Renal pelvis (tissue), 4 donors: Measurements from ENCODE around the gene C1QB. TPM values are rescaled to one million over a fixed set of nuclear protein-coding genes. Genes with fewer than 3 reads are reported as not detected.
"Not testable (repeated sequence)": the region's sequence is repeated elsewhere in the genome, so short reads cannot be mapped to it uniquely, and the experiment has no call there.

Source experiments
- DNase-seq: peaks from one replicate; pipeline ENCODE4 v3.0.0-alpha.2; 2013
- polyA plus RNA-seq, 3 donors: library from polyadenylated mRNA; unstranded; fragments of 120-200 nt; gene quantifications; one replicate each; pipeline ENCODE4 v1.2.1, GENCODE V29; 2013; ENCODE audit not compliant: insufficient read length in 3 of 3

Gene C1QB
- polyA plus RNA-seq, 3 donors: 7.4 to 10.4 (median 8.3) TPM

DNA sequence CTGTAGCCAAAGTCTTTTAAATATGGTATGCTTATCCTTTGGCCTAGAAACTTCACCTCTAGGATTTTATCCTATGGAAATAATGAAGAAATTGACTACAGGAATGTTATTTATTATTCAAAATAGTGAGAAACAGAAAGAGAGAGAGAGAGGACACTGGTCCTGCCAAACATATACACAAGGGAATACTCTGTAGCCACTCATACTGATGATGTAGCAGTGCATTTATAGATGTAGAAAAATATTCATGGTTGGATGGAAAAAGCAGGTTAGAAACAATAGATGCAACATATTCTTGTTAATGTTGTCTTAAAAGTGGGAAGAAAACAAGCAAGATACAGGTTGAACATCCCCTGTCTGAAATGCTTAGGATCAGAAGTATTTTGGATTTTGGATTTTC, 35.4 kb downstream of the C1QB start:
- no peak for DNase-seq

DNA sequence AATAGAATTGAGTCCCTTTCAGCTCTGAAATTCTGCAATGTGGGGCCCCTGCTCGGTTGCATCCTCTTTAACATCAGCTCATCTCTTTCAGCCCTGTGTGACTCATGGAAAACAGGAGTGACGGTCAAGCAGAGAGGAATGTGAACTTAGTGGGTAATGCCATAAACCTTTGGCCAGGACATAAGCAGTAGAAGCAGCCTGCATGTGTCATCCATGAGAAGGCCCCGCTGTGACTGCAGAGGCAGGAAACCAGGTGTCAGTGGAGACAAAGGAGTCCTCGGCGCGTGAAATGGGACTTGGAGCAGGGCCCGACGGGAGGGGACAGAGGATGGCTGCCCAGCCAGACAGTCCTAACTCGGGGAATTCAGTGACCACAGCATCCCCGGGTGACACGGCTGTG, 36.5 kb downstream of the C1QB start:
- peak; percentile 83 for DNase-seq

DNA sequence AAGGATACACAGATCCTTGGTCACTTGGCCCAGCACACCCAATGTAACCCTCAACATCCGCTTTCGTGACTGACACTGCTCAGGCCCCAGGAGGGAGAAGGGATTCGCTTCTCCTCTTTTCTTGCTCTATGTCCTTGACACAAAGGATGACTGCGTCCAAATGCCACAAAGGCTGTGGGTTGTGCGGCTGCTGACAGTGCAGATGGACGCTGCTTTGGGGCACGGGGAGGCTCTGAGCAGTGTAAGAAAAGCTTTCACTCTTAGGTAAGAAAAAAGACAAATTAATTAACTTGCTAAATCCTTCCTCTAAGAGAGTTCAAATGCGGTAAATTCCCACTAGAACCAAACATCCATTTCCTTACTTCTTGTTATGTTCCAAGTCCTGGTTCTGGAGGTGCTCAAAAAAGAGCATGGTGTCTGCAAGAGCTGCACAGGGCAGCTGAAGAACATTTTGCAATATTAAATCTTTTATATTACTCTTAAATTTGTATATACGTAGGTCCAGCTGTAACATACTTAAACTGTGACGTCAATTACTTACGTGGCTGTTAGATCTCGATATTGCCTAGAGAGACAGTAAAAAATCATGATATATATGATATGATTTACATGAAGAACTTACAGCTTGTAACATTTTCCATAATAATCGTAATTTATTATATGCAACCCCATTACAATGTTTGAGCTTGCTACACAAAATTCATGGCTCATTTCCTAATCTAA, 38.2 kb downstream of the C1QB start:
- no peak for DNase-seq

DNA sequence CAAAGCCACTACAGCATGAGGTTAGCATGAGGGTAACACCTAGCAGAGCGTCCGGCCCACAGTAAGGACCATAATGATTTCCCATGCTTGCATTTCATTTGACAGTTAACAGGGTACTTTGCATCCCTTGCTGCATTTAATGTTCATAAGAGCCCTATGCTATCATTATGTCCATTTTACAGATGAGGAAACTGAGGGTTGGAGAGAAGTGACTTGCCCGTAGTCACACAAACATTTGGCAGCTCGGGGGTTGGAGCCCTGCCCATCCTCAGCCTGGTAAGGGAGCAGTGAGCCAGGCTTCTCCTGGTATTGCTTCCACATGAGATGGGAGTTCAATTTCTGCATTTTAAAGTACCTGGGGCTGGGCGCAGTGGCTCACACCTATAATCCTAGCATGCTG, 41.1 kb downstream of the C1QB start:
- DNase-seq: no peak

DNA sequence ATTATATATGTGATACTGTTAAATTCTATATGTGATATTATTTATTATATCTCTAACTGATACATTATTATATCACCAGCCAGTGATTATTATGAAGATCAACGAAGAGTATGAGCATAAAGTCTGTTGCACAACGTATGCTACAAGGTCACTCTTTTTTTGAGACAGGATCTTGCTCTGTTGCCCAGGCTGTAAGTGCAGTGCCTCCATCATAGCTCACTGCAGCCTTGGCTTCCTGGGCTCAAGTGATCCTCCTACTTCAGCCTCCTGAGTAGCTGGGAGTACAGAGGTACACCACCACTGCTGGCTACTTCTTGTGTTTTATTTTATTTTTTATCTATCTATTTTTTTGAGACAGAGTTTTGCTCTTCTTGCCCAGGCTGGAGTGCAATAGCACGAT, 43.6 kb downstream of the C1QB start:
- DNase-seq: no peak

DNA sequence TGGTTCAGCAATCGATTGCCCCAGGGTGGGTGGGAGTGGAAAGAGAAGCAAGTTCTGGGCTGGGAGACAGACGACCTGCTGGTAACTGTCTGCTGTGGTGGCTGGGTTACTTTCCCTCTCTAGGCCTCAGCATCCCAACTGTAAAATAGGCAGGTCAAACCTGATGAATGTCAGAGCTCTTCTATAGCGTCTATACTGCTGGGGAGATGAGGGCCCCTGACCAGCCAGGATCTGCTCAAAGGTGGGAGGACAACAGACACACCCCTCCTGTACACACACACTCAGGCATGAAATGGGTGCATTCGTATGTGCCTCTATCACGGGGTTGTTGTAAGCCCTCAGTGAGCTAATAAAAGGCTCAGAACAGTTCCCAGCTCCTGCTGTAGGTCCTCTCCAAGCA, 44.9 kb downstream of the C1QB start:
- DNase-seq: no peak

DNA sequence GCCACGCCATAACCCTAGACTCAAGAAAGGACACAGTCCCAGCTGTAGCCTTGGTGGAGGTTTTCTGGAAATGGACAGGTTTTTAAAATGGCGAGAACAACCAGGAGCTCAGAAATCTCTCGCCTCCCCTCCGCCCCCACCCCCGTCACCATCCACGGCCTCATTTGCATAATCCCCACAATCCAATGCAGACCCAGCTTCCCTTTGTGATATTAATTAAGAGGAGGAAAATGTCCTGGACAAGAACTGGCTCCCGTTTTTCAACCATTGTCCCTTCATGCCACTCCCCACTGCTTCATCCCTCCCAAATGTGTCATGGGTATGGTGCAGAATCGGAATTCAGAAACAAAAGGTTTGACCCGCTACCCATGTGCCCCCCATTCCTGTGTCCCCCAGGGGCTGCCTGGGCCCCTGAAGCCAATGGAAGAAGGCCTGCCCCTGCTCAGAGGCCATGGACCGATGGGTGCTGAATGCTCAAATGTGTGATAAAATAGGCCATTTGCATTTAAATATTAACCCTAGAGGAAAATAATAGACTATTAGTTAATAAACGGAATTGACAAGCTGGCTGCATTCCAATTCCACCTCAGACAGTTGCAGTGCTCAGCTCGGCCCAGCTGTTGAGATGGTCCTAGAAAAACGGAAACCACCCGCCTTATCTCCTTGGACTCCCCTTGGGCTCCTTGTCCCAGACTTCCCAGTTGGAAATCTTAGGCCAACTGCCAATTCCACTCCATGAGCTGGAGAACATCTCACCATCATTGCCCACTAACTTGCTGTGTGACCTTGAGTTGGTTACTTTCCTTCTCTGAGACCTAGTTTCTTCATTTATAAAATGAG, 46.9 kb downstream of the C1QB start:
- no peak for DNase-seq

DNA sequence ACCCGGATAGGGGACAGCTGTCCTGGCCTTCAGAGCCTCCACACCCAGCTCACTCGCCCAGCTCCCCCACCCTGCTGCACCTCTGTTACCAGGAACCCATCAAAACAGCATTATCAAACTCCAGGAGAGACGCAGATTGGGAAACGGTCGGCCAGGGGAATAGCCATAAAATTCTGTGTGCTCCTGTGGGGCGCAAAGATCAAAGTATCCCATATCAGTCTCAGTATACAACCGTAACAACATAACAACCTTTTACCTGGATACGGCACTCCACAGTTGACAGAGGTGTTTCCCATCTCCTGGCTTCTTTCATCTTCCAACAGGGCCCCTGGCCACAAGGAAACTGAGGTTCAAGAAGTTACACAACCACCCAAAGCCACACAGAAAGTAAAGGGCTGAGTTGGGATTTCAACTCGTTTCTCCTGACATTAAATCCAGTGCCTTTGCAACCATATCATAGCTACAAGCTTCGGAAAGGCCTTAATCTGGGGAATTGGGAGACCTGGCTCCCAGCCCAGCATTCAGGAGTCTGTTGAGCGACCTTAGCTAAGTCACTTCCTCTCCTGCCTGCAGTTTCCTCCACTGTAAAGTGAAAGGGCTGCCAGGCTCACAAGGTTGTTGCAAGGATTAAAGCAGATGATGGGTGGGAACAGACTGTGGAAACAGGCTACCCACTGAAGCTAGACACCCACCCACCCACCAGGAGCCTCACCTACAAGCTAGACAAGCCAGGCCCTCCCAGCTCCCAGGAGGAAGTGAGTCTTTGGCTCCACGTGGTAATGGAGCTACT, 49.5 kb downstream of the C1QB start:
- no peak for DNase-seq

DNA sequence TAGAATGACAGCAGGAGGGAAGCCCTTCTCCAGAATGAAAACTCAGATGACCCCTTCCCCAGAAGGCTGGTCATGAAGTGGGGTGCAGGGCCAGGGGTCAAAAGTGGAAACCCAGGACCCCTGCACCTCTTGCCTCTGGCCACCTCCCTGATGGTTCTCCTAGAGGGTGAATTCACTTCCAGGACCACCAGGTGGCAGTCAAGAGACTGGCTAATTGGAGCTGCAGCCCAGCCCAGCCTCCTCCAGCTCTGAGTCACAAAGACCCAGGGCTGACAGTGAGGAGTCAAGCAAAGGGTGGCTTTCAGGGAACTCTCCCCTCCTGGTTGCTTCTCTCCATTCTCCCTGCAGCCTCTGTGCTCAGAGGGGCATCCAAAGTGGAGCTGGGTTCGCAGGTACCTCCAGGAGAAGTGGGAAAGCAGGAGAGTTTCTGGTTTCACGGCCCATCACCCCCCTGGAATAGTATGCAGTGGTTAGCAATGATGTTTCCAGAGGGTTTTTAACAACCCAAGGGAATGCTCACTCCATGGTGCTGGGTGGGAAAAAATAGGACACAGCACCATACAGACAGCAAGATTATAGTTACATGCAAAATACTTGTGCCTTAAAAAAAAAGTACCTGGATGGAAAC, 51.5 kb downstream of the C1QB start:
- peak; percentile 78 for DNase-seq

DNA sequence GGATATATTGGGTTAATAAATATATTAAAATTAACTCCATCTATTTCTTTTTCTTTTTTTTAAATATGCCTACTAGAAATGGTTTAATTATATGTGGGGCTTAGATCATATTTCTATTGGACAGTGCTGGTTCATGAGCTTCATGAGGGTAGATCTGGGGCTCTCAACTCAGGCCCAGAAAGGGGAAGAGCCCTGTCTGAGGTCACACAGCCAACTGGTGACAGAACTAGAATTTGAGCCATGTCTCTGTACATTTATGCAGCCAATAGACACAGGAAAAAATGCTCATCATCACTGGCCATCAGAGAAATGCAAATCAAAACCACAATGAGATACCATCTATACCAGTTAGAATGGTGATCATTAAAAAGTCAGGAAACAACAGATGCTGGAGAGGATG, 52.5 kb downstream of the C1QB start:
- DNase-seq: no peak

DNA sequence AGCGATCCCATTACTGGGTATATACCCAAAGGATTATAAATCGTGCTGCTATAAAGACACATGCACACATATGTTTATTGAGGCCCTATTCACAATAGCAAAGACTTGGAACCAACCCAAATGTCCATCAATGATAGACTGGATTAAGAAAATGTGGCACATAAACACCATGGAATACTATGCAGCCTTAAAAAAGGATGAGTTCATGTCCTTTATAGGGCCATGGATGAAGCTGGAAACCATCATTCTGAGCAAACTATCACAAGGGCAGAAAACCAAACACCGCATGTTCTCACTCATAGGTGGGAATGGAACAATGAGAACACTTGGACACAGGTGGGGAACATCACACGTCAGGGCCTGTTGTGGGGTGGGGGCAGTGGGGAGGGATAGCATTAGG, 53.1 kb downstream of the C1QB start:
- not testable (repeated sequence) for DNase-seq

DNA sequence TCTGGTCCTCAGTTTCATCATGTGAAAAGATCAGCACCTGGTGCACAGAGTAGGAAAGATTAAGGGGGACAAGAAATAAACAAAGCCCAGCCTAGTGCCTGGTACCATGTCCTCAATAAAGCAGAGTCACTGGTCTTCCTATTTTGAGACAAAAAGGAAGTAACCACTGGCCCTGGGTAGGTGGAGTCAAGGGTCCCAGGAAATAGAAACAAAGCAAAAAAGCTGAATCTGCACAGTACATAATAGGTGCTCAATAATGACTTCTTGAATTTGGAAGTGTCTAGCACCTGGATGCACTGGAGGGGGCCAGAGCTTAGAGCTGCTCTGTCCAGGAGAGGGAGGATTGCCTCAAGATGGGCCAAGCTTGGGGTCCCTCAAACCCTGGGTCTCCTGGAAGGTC, 55.7 kb downstream of the C1QB start:
- DNase-seq: no peak

DNA sequence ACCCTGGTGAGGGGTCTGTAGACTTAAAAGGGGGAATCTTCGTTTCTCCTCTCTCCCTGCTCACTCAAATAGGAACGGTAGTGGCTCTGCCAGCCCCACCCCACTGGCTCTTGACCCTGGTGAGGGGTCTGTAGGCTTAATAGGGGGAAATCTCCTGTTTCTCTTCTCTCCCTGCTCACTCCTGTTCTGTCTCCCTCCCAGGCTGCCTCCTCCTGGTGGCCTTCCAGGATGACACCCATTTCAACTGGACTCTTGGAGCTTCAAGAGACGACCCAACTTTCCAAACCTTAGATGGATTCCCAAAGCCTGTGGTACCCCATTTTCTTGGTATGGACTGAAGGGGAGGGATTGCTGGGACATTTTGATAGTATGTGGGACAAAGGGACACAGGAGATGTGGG, 56.2 kb downstream of the C1QB start:
- DNase-seq: no peak

DNA sequence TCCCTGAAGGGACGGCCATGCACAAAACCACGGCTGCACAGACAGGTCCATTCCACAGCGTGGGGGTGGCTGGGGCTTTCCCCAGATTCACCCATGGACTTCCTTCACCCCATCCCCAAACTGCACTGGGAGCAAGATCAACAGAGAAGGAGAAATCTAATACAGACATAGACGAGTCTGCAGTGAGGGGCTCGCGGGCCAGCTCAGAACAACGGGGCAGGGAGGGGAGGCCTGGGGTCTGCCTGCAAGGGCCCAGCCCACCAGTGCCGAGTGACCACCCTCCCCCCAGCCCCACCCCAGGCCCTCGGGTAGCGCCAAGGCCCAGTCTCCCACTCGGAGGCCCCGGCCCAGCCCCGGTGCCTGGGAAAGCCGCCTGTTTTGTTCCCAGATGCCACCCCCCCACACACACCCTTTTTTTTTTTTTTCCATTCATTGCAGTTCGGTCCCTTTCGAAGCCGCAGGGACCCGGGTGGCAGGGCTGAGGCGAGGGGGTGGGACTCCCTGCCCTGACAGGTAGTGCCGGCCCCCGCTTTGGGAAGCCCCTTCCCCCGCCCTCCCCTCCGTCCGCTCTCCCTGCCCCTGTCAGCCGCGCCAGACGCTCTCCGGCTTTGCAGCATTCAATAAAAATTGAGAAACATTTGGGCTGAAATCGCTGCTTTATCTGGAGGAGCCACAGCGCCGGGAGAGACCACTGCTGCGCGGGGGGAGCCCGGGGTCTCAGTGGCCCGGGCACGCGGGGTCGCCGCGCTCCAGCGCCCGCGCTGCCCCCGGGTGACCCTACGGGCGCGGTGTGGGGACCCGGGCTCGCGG, 57.1 kb downstream of the C1QB start:
- DNase-seq: peak; percentile 58

DNA sequence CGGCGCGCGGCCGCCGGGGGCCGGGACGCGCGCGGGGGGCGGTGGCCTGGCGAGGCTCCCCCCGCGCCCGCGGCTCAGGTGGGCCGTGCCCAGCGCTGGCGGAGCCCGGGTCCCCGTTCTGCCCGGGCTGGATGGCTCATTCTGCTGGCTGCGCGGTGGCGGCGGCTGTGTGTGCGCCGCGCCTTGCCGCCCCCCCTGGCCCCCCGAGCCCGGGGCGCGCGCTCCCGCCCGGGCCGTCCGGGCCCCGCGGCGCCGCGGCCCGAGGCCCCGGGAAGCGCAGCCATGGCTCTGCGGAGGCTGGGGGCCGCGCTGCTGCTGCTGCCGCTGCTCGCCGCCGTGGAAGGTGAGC, 57.6 kb downstream of the C1QB start, which contains the start of gene EPHB2:
TSS of gene EPHB2 (plus strand) at position 139 of the 349 bp plus-strand sequence. CDS start at position 283, 144 bp downstream.
- DNase-seq: no peak

DNA sequence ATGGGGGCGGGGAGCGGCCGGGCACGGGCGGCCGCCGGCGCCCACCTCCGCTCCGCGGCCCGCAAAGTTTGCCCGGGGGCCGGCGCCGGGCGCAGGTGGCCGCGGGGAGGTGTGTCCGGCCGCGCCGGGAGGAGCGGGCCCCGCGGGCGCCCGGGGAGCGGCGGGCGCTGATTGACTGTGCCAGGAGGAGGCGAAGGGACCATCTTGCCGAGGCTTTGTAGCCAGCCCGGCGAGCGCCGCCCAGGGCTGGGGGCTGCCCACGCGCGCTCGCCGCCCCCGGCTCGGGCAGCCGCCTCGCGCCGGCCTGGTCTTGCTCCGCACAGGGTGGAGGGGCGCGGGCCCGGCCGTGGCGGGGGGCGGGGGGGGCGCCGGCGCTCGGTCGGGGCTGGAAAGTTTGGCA, 58.0 kb downstream of the C1QB start:
- no peak for DNase-seq

Other genes with a start within 250 kb of the C1QB start
- gene ZBTB40, start 201.4 kb upstream of the C1QB start, polyA plus RNA-seq: 10 to 100 TPM; 19.0 to 23.6 (median 23.3) TPM
- gene EPHA8, start 89.7 kb upstream of the C1QB start, polyA plus RNA-seq: 1 to 10 TPM; 2.0 to 4.5 (median 2.4) TPM
- 10 to 100 TPM; 11.4 to 20.5 (median 14.8) TPM for gene C1QA, start 16.6 kb upstream of the C1QB start, polyA plus RNA-seq
- gene C1QC, start 9.6 kb upstream of the C1QB start, polyA plus RNA-seq: 10 to 100 TPM; 12.9 to 20.1 (median 15.7) TPM
- gene EPHB2, start 57.6 kb downstream of the C1QB start, polyA plus RNA-seq: 10 to 100 TPM; 11.4 to 16.6 (median 14.4) TPM